HepG2 (cell line): ENCODE results near the gene NELFB. TPM values are rescaled to one million over a fixed set of nuclear protein-coding genes. Genes with fewer than 3 reads are reported as not detected.

Experiments used
- ATF7 ChIP-seq, 2 experiments: fragments of 450-650 bp in 1 of 2; sonication (generic) in 1 of 2; formaldehyde crosslinking in 1 of 2; IDR thresholded peaks; 2 replicates each; pipeline versions ENCODE4 v1.4.0 to v1.6.1; 2016 to 2020; ENCODE audit warnings: antibody characterized with exemption in 1 of 2, mild to moderate bottlenecking in 1 of 2, missing genetic modification reagents in 1 of 2
- KLF13 ChIP-seq: sonication (generic); formaldehyde crosslinking; IDR thresholded peaks from 2 replicates; pipeline ENCODE4 v1.4.0; 2020; ENCODE audit warnings: mild to moderate bottlenecking, missing genetic modification reagents
- MAFK ChIP-seq, 2 experiments: IDR thresholded peaks in 1 of 2; conservative IDR thresholded peaks in 1 of 2; 2 replicates each; pipeline ENCODE4 v1.6.1; 2011; ENCODE audit warnings: improper control_type of control experiment in 2 of 2, low read length in 2 of 2
- RBFOX2 ChIP-seq: fragments of 200-400 bp; formaldehyde crosslinking; IDR thresholded peaks from 2 replicates; pipeline ENCODE4 v1.6.1; 2017; ENCODE audit warnings: low read depth, mild to moderate bottlenecking, low read length
- SMARCE1 ChIP-seq: fragments of 450-650 bp; IDR thresholded peaks from 2 replicates; pipeline ENCODE4 v1.6.1; 2017; ENCODE audit warnings: borderline replicate concordance
- THAP11 ChIP-seq: IDR thresholded peaks from 2 replicates; pipeline ENCODE4 v1.6.1; 2016; ENCODE audit warnings: missing biosample characterization, missing genetic modification reagents
- ZNF318 ChIP-seq: sonication (generic); formaldehyde crosslinking; IDR thresholded peaks from 2 replicates; pipeline ENCODE4 v1.4.0; 2020; ENCODE audit warnings: mild to moderate bottlenecking, missing genetic modification reagents
- ZNF367 ChIP-seq: sonication (generic); formaldehyde crosslinking; IDR thresholded peaks from 2 replicates; pipeline ENCODE4 v1.4.0; 2020; ENCODE audit warnings: missing genetic modification reagents, borderline replicate concordance
- ZNF549 ChIP-seq: sonication (generic); formaldehyde crosslinking; IDR thresholded peaks from 2 replicates; pipeline ENCODE4 v1.5.0; 2020; ENCODE audit warnings: missing genetic modification reagents
- ZNF878 ChIP-seq: sonication (generic); formaldehyde crosslinking; IDR thresholded peaks from 2 replicates; pipeline ENCODE4 v1.8.1; 2023; ENCODE audit warnings: mild to moderate bottlenecking, missing genetic modification reagents, moderate library complexity
- ZSCAN30 ChIP-seq: sonication (generic); formaldehyde crosslinking; IDR thresholded peaks from 2 replicates; pipeline ENCODE4 v1.5.0; 2020; ENCODE audit warnings: mild to moderate bottlenecking, missing genetic modification reagents
- polyA plus RNA-seq, 8 experiments: library from polyadenylated mRNA; depleted of rRNA in 3 of 8; stranded (reverse) in 7 of 8; unstranded in 1 of 8; fragments of >200 nt; fragmentation: Illumina TruSeq in 4 of 8; extraction: Trizol in 4 of 8; gene quantifications; 2 replicates each; pipeline versions ENCODE4 v1.2.1 to v1.2.3, GENCODE V29; 2011 to 2016; ENCODE audit warnings: low read depth in 4 of 8, missing spikeins in 1 of 8, mixed read lengths in 1 of 8; ENCODE audit not compliant: insufficient read depth in 1 of 8
- total RNA-seq, 5 experiments: library from RNA; depleted of rRNA; stranded (reverse); fragments of >200 nt; fragmentation: Illumina TruSeq; extraction: Trizol; gene quantifications; 2 replicates each; pipeline ENCODE4 v1.2.3, GENCODE V29; 2016; ENCODE audit warnings: low read depth in 1 of 5
- TF ChIP-seq, protein P1 (sequence below): sonication (generic); formaldehyde crosslinking; IDR thresholded peaks from 2 replicates; pipeline ENCODE4 v1.5.0; 2020; ENCODE audit warnings: missing genetic modification reagents
- TF ChIP-seq, protein P2 (sequence below): IDR thresholded peaks from 2 replicates; pipeline ENCODE4 v1.6.1; 2016; ENCODE audit warnings: low read depth, borderline replicate concordance
- TF ChIP-seq, protein P3 (sequence below): sonication (generic); formaldehyde crosslinking; IDR thresholded peaks from 2 replicates; pipeline ENCODE4 v1.4.0; 2020; ENCODE audit warnings: missing genetic modification reagents

NELFB gene
- total and polyA plus RNA-seq, 2 of the 13 experiments (the other 11 are each of a cell fraction or from before 2014, with no cell fraction given), result 26.5 to 45.8 TPM

DNA sequence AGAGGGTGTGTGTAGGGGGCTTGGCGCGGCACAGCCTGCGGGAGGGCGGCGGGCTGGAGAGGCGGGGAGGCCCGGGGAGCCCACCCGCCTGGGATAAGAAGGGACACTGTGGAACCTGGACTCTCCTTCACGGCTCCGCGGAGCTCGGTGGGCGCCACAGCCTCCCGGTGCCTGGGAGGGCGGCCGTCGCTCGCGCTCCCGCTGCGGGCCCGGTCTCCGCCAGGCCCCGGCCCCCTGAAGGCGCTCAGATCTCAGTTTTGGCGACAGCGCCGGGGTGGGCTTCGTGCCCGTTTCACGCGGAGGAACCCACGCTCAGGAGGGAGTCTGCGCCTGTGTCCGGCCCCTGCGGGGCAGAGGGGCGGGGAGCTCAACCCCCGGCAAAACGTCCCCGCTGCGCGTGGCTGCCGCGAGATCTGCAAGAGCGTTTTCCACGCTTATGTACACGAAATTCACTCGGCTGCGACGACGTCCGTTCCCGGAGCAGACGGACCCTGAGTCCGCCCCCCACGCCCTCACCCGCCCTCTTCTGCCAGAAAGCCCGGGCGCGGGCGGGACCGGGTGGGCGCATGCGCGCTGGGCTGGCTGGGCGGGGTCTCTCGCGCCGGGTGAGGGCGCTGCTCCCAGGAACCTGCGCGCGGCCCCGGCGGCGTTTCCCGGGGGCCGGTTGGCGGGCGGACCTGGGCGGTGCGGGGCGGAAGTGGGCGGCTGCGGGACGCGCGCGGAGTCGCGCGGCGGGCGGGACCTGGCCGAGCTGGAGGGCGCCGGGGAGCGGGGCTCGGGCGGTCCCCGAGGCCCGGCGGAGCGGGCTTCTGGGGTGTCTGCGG lies at the start of gene NELFB (continued):
- TF ChIP-seq ZNF318 (CRISPR knock-in tag) (no peak), ZNF878 (CRISPR knock-in tag) (no peak), ZSCAN30 (CRISPR knock-in tag) (no peak), THAP11 (peak; percentile 88), ATF7 (IDR thresholded peaks at IDR 0.05) (no peak), ATF7 (CRISPR knock-in tag; IDR thresholded peaks at IDR 0.05) (no peak), SMARCE1 (no peak), KLF13 (CRISPR knock-in tag) (no peak), RBFOX2 (peak; percentile 85), MAFK (conservative IDR thresholded peaks at IDR 0.05 in 1 of 2, IDR thresholded peaks at IDR 0.05 in 1 of 2; ENCODE audit: low read length in 2 of 2) (no peak), ZNF549 (CRISPR knock-in tag) (no peak), ZNF367 (no peak; the same call in 1 of the 2 replicates)
- TF ChIP-seq, protein P1, sequence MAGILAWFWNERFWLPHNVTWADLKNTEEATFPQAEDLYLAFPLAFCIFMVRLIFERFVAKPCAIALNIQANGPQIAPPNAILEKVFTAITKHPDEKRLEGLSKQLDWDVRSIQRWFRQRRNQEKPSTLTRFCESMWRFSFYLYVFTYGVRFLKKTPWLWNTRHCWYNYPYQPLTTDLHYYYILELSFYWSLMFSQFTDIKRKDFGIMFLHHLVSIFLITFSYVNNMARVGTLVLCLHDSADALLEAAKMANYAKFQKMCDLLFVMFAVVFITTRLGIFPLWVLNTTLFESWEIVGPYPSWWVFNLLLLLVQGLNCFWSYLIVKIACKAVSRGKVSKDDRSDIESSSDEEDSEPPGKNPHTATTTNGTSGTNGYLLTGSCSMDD (CRISPR knock-in tag), result 0 out of 2 replicates have a peak, but pooled peaks have one; percentile 52
- TF ChIP-seq, protein P2, sequence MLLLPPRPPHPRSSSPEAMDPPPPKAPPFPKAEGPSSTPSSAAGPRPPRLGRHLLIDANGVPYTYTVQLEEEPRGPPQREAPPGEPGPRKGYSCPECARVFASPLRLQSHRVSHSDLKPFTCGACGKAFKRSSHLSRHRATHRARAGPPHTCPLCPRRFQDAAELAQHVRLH (CRISPR knock-in tag), result no peak
- TF ChIP-seq, protein P3, sequence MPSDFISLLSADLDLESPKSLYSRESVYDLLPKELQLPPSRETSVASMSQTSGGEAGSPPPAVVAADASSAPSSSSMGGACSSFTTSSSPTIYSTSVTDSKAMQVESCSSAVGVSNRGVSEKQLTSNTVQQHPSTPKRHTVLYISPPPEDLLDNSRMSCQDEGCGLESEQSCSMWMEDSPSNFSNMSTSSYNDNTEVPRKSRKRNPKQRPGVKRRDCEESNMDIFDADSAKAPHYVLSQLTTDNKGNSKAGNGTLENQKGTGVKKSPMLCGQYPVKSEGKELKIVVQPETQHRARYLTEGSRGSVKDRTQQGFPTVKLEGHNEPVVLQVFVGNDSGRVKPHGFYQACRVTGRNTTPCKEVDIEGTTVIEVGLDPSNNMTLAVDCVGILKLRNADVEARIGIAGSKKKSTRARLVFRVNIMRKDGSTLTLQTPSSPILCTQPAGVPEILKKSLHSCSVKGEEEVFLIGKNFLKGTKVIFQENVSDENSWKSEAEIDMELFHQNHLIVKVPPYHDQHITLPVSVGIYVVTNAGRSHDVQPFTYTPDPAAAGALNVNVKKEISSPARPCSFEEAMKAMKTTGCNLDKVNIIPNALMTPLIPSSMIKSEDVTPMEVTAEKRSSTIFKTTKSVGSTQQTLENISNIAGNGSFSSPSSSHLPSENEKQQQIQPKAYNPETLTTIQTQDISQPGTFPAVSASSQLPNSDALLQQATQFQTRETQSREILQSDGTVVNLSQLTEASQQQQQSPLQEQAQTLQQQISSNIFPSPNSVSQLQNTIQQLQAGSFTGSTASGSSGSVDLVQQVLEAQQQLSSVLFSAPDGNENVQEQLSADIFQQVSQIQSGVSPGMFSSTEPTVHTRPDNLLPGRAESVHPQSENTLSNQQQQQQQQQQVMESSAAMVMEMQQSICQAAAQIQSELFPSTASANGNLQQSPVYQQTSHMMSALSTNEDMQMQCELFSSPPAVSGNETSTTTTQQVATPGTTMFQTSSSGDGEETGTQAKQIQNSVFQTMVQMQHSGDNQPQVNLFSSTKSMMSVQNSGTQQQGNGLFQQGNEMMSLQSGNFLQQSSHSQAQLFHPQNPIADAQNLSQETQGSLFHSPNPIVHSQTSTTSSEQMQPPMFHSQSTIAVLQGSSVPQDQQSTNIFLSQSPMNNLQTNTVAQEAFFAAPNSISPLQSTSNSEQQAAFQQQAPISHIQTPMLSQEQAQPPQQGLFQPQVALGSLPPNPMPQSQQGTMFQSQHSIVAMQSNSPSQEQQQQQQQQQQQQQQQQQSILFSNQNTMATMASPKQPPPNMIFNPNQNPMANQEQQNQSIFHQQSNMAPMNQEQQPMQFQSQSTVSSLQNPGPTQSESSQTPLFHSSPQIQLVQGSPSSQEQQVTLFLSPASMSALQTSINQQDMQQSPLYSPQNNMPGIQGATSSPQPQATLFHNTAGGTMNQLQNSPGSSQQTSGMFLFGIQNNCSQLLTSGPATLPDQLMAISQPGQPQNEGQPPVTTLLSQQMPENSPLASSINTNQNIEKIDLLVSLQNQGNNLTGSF (CRISPR knock-in tag), result no peak
